ENCODE data around the gene GNG13. TPM values are rescaled to one million over a fixed set of nuclear protein-coding genes. Genes with fewer than 3 reads are reported as not detected.

GNG13 gene
- total RNA-seq, 1 donor from 2014 or later, result not detected

GRCh38 chr16:828891-829290, 28.4 kb upstream of the GNG13 start:
- no peak for TF ChIP-seq CTCF (IDR thresholded peaks at IDR 0.05; ENCODE audit: unreplicated experiment)

GRCh38 chr16:827513-827912, 27.0 kb upstream of the GNG13 start:
- Mint-ChIP-seq H3K36me3 (no peaks in the 10 kb centered on the region), H3K4me3 (no peak overlapping the region), H3K27me3 (ENCODE audit: low read depth) (peaks cover 7% of the 10 kb centered on the region), H3K9me3 (no peaks in the 10 kb centered on the region), H3K4me1 (peaks cover 7% of the 10 kb centered on the region), H3K27ac (no peak overlapping the region)
- no peak for TF ChIP-seq CTCF (IDR thresholded peaks at IDR 0.05; ENCODE audit: unreplicated experiment)
- no peak for DNase-seq (ENCODE audit: low spot score in 2 of 2, unreplicated experiment in 2 of 2)

More at GRCh38 chr16:828891-829290, 28.4 kb upstream of the GNG13 start:
- Mint-ChIP-seq H3K4me1 (peaks cover 7% of the 10 kb centered on the region), H3K27me3 (ENCODE audit: low read depth) (peaks cover 4% of the 10 kb centered on the region), H3K9me3 (no peaks in the 10 kb centered on the region), H3K4me3 (no peak overlapping the region), H3K27ac (no peak overlapping the region), H3K36me3 (no peaks in the 10 kb centered on the region)
- DNase-seq (ENCODE audit: low spot score in 2 of 2, unreplicated experiment in 2 of 2), result no peak

GRCh38 chr16:825341-826061, 25.0 kb upstream of the GNG13 start:
- no peak for TF ChIP-seq CTCF (IDR thresholded peaks at IDR 0.05; ENCODE audit: unreplicated experiment)
- H3K4me1 Mint-ChIP-seq, result peaks cover 7% of the 10 kb centered on the region
- no peaks in the 10 kb centered on the region for H3K9me3 Mint-ChIP-seq
- no peaks in the 10 kb centered on the region for H3K36me3 Mint-ChIP-seq
- H3K27ac Mint-ChIP-seq, result peak overlapping the region; percentile 53
- peaks cover 16% of the 10 kb centered on the region for H3K27me3 Mint-ChIP-seq (ENCODE audit: low read depth)
- H3K4me3 Mint-ChIP-seq, result peak overlapping the region; percentile 30
- peak in 1 of 2 experiments; percentile 22 for DNase-seq (ENCODE audit: low spot score in 2 of 2, unreplicated experiment in 2 of 2)

GRCh38 chr16:824601-825000, 24.1 kb upstream of the GNG13 start:
- TF ChIP-seq CTCF (IDR thresholded peaks at IDR 0.05; ENCODE audit: unreplicated experiment), result no peak
- DNase-seq (ENCODE audit: low spot score in 2 of 2, unreplicated experiment in 2 of 2), result no peak
- Mint-ChIP-seq H3K27me3 (ENCODE audit: low read depth) (peaks cover 19% of the 10 kb centered on the region), H3K9me3 (no peaks in the 10 kb centered on the region), H3K36me3 (no peaks in the 10 kb centered on the region), H3K4me1 (peaks cover 7% of the 10 kb centered on the region), H3K27ac (no peak overlapping the region), H3K4me3 (no peak overlapping the region)

- peaks cover 7% of the 10 kb centered on the region for H3K4me1 Mint-ChIP-seq
- TF ChIP-seq CTCF (IDR thresholded peaks at IDR 0.05; ENCODE audit: unreplicated experiment), result no peak
- DNase-seq (ENCODE audit: low spot score in 2 of 2, unreplicated experiment in 2 of 2), result no peak
- no peak overlapping the region for H3K4me3 Mint-ChIP-seq
- H3K9me3 Mint-ChIP-seq, result no peaks in the 10 kb centered on the region
- no peaks in the 10 kb centered on the region for H3K36me3 Mint-ChIP-seq
- H3K27ac Mint-ChIP-seq, result no peak overlapping the region
- H3K27me3 Mint-ChIP-seq (ENCODE audit: low read depth), result peaks cover 19% of the 10 kb centered on the region
Observed at GRCh38 chr16:824194-824593, 23.7 kb upstream of the GNG13 start.

Measured in mesothelial cell of epicardium (in vitro differentiated cells).